ENCODE data around the gene KLK14. TPM values are rescaled to one million over a fixed set of nuclear protein-coding genes. Genes with fewer than 3 reads are reported as not detected.

KLK14 gene
- total RNA-seq, 4 donors from 2014 or later: 8.3 to 18.3 (median 12.2) TPM

GRCh38 chr19:51094696-51095279, 12.1 kb upstream of the KLK14 start:
- no peak for TF ChIP-seq POLR2A (IDR thresholded peaks at IDR 0.05)
- TF ChIP-seq, protein P1, sequence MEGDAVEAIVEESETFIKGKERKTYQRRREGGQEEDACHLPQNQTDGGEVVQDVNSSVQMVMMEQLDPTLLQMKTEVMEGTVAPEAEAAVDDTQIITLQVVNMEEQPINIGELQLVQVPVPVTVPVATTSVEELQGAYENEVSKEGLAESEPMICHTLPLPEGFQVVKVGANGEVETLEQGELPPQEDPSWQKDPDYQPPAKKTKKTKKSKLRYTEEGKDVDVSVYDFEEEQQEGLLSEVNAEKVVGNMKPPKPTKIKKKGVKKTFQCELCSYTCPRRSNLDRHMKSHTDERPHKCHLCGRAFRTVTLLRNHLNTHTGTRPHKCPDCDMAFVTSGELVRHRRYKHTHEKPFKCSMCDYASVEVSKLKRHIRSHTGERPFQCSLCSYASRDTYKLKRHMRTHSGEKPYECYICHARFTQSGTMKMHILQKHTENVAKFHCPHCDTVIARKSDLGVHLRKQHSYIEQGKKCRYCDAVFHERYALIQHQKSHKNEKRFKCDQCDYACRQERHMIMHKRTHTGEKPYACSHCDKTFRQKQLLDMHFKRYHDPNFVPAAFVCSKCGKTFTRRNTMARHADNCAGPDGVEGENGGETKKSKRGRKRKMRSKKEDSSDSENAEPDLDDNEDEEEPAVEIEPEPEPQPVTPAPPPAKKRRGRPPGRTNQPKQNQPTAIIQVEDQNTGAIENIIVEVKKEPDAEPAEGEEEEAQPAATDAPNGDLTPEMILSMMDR (IDR thresholded peaks at IDR 0.05): no peak
- WGBS, 2 donors: 25 to 29% methylated on average over 12 to 15 of the region's 15 CpGs
- intact Hi-C loops (cut with DNase I; ENCODE audit: low total_unique reads): loop anchor here (5.0 kb wide), 1 partner anchor 77 kb away; the partner anchor contains the start of gene KLK10
- no peak for DNase-seq (ENCODE audit: low spot score in 2 of 2)
- H3K4me3 ChIP-seq (ENCODE audit: low read depth, poor library complexity, severe bottlenecking): no peak overlapping the region

DNA sequence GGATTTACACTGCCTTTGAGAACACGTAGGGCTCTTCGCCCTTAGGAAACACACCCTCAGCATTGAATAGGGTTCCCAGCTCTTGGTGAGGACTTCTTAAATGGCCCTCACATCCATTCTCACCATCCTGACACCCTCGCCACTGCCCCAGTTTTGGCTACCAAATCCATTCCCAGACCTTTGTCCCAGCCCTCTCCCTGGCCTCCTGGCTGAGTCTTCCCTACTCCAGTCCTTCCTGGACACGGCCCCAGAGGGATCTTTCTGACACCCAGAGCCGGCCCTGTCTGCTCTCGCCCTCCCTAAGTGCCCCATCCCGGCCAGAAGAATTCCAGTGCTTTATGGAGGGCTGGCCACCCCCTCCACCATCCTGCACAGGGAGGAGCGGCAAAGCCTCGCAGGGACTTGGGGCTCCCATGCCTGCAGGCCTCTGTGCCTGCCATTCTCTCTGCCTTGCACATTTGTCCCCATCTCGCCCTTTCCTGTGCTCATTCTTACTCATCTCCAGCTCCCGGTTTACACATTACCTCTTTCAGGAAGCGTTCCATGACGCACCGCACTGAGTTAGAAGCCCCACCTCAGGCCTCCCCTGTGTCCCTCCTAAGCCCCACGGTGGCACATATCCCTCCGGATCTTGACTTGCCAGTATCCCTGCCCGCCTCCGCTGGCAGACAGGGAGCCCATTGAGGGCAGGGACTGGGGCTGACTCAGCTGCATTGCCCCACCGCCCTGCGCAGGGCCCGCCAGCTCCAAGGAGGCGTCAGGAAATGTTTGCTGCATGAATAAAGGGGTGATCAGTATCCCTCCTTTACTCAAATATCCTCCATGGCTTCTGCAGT, 11.0 kb upstream of the KLK14 start:
- no peak overlapping the region for H3K4me3 ChIP-seq (ENCODE audit: low read depth, poor library complexity, severe bottlenecking)
- no peak for TF ChIP-seq POLR2A (IDR thresholded peaks at IDR 0.05)
- TF ChIP-seq, protein P1 (IDR thresholded peaks at IDR 0.05): no peak
- intact Hi-C loops (cut with DNase I; ENCODE audit: low total_unique reads): no loop called here
- 77 to 78% methylated on average over 22 of the region's 22 CpGs for WGBS, 2 donors
- DNase-seq (ENCODE audit: low spot score in 2 of 2): no peak

GRCh38 chr19:51093101-51093500, 10.4 kb upstream of the KLK14 start:
- DNase-seq (ENCODE audit: low spot score in 2 of 2): no peak
- WGBS, 2 donors: 72 to 83% methylated on average over 8 of the region's 8 CpGs

DNA sequence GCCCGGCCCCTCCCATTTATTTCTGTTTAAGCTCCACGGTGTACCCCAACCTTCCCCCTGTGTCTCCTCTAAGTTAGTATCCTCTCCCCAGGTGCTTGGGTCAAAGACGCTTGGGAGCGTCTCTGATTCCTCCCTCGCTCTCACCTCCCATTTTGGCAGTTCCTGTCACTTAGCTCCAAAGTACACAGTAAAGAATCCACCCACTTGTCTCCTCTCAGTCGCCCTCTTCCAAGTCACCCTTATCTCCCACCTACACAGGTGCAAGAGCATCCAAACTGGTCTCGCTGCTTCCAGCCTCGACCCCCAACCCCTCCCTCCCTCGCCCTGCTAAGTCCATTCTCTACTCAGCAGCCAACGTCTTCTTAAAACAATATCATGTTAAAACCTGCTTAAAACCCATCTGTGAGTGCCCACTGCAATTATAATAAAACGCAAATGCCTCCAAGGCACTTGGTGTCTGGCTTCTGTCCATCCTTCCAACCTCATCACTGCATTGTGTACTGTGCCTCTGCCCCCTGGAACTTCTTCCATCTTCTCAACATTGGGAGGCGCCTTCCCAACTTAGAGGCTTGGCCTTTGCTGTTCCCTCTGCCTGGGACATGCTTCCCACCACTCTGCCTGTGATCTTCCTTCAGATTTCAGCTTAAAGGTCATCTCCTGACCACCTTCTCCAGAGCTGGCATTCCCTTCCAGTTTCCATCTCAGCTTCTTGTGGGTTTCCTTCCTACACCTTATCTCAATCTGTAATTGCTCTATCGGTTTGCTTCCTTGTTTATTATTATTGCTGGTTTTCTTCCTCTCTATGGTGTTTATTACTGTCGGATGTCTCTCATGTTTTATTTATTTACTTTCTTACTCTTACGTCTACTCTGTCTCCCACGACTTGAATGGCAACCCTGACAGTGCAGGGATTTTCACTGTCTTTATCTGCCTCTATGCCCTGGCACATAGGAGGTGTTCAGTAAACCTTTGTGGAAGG, 9.5 kb upstream of the KLK14 start:
- no peak for TF ChIP-seq POLR2A (IDR thresholded peaks at IDR 0.05)
- TF ChIP-seq, protein P1 (IDR thresholded peaks at IDR 0.05): no peak
- H3K4me3 ChIP-seq (ENCODE audit: low read depth, poor library complexity, severe bottlenecking): no peak overlapping the region
- DNase-seq (ENCODE audit: low spot score in 2 of 2): no peak
- WGBS, 2 donors: 41 to 42% methylated on average over 16 of the region's 16 CpGs
- intact Hi-C loops (cut with DNase I; ENCODE audit: low total_unique reads): no loop called here

More at GRCh38 chr19:51093101-51093500, 10.4 kb upstream of the KLK14 start:
- TF ChIP-seq, protein P1 (IDR thresholded peaks at IDR 0.05): no peak
- no peak for TF ChIP-seq POLR2A (IDR thresholded peaks at IDR 0.05)
- H3K4me3 ChIP-seq (ENCODE audit: low read depth, poor library complexity, severe bottlenecking): no peak overlapping the region
- intact Hi-C loops (cut with DNase I; ENCODE audit: low total_unique reads): no loop called here

DNA sequence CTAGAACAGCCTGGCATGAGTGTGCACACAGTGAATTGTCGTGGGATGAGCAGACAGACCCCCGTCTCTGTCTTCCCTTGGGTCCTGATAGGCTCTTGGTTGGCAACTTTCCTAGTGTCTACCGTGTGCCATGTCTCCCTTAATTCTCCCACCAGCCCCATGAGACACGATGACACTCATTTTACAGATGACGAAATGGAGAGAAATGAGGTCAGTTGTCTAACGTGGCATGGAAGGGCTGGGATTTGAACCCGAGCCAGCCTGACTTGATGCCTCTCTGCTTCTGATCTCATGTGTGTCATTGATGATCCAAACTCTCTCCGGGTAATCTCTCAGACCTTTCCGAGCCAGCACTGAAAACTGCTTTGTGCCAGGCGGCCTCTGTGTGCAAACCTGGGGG, 8.4 kb upstream of the KLK14 start:
- WGBS, 2 donors: 77 to 81% methylated on average over 10 of the region's 10 CpGs
- intact Hi-C loops (cut with DNase I; ENCODE audit: low total_unique reads): no loop called here
- no peak for DNase-seq (ENCODE audit: low spot score in 2 of 2)
- TF ChIP-seq, protein P1 (IDR thresholded peaks at IDR 0.05): no peak
- no peak for TF ChIP-seq POLR2A (IDR thresholded peaks at IDR 0.05)
- no peak overlapping the region for H3K4me3 ChIP-seq (ENCODE audit: low read depth, poor library complexity, severe bottlenecking)

Data from lower leg skin (tissue), 4 donors.